Breast epithelium (tissue), 4 donors: ENCODE data around the gene CFAP97D2. TPM values are rescaled to one million over a fixed set of nuclear protein-coding genes. Genes with fewer than 3 reads are reported as not detected.
"Not testable (repeated sequence)": the region's sequence is repeated elsewhere in the genome, so short reads cannot be mapped to it uniquely, and the experiment has no call there.

ENCODE experiments used
- DNase-seq, 2 donors: peaks; one replicate each; pipeline ENCODE4 v3.0.0-alpha.2; 2019; ENCODE audit warnings: low spot score in 2 of 2
- H3K27ac ChIP-seq, 2 donors: fragments of 200-600 bp; sonication (generic) in 1 of 2; one replicate each; pipeline ENCODE4 v1.5.1; 2016 to 2019; ENCODE audit warnings: mild to moderate bottlenecking in 1 of 2
- H3K27me3 ChIP-seq, 2 donors: fragments of 200-600 bp; sonication (generic) in 1 of 2; one replicate each; pipeline versions ENCODE4 v1.5.1 to v1.6.0; 2017 to 2019; ENCODE audit warnings: control low read depth in 1 of 2, mild to moderate bottlenecking in 1 of 2
- H3K36me3 ChIP-seq: fragments of 200-600 bp; one replicate; pipeline ENCODE4 v1.5.1; 2019
- H3K4me1 ChIP-seq, 2 donors: fragments of 200-600 bp; sonication (generic); one replicate each; pipeline ENCODE4 v1.5.1; 2016 to 2019; ENCODE audit warnings: control low read depth in 1 of 2
- H3K4me3 ChIP-seq, 3 donors: fragments of 200-600 bp; sonication (generic); 1 replicate in 2 of 3; 2 replicates in 1 of 3; pipeline ENCODE4 v1.5.1; 2016 to 2019; ENCODE audit warnings: mild to moderate bottlenecking in 3 of 3, moderate library complexity in 2 of 3
- H3K9me3 ChIP-seq, 2 donors: fragments of 200-600 bp; sonication (generic) in 1 of 2; one replicate each; pipeline ENCODE4 v1.5.1; 2016 to 2019; ENCODE audit warnings: control low read depth in 1 of 2
- POLR2A ChIP-seq: fragments of 450-650 bp; IDR thresholded peaks from one replicate; pipeline ENCODE4 v1.6.1; 2016; ENCODE audit warnings: antibody characterized with exemption, mild to moderate bottlenecking, moderate library complexity
- POLR2AphosphoS5 ChIP-seq, 3 donors: sonication (generic); formaldehyde crosslinking; IDR thresholded peaks; one replicate each; pipeline ENCODE4 v1.6.1; 2017; ENCODE audit warnings: antibody characterized with exemption in 3 of 3
- intact Hi-C: fragments of 100-400 bp; cut with DNase I; formaldehyde crosslinking; loops from one replicate; pipeline ENCODE4 v1.15.1; 2023; ENCODE audit warnings: low total_unique reads
- total RNA-seq, 3 donors: library from RNA; depleted of rRNA; stranded (reverse); fragments of >200 nt; gene quantifications; one replicate each; pipeline ENCODE4 v1.1.0, GENCODE V29; 2016
- TF ChIP-seq, protein P1 (sequence below), 3 donors: fragments of 450-650 bp; IDR thresholded peaks; one replicate each; pipeline ENCODE4 v1.5.1; 2016 to 2017; ENCODE audit warnings: antibody characterized with exemption in 3 of 3, mild to moderate bottlenecking in 3 of 3, moderate library complexity in 3 of 3

The CFAP97D2 gene
- total RNA-seq, 3 donors from 2014 or later, result not detected

DNA sequence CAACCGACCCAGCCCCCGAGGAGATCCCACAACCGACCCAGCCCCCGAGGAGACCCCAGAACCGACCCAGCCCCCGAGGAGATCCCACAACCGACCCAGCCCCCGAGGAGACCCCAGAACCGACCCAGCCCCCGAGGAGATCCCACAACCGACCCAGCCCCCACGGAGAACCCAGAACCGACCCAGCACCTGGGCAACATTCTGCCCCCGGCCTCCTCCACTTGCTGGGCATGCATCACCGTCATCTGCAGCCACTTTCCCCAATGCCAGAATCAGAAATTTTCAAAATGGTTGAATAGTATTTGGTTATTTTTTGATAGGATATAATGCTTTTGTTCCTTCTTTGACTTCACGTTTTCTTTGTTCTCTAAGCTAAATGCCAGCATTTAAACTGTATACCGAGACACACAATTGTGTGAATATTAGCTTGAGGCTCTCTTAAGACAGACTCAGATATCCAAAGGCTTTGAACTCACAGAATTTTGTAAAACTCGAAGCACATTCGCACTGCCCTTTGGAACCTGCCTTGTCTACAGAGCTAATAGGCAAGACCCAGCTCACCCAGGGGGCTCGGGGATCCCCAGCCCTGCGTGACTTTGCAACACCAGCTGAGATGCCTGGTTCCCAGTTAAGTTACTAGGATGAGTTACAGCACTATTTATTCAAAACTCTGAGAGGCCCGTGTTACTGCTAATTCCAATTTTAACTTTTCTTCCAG lies 31.1 kb upstream of the CFAP97D2 start:
- H3K4me3 ChIP-seq, result no peak overlapping the region
- intact Hi-C loops, result loop anchor here (2.0 kb wide), 1 partner anchor 29 kb away; no protein-coding TSS in a partner anchor
- no peaks in the 10 kb centered on the region for H3K27me3 ChIP-seq
- no peaks in the 10 kb centered on the region for H3K36me3 ChIP-seq
- H3K27ac ChIP-seq, result no peak overlapping the region
- no peak for DNase-seq
- H3K9me3 ChIP-seq, result no peaks in the 10 kb centered on the region
- peaks cover 0 to 6% of the 10 kb centered on the region in 2 donors for H3K4me1 ChIP-seq
- TF ChIP-seq, protein P1, sequence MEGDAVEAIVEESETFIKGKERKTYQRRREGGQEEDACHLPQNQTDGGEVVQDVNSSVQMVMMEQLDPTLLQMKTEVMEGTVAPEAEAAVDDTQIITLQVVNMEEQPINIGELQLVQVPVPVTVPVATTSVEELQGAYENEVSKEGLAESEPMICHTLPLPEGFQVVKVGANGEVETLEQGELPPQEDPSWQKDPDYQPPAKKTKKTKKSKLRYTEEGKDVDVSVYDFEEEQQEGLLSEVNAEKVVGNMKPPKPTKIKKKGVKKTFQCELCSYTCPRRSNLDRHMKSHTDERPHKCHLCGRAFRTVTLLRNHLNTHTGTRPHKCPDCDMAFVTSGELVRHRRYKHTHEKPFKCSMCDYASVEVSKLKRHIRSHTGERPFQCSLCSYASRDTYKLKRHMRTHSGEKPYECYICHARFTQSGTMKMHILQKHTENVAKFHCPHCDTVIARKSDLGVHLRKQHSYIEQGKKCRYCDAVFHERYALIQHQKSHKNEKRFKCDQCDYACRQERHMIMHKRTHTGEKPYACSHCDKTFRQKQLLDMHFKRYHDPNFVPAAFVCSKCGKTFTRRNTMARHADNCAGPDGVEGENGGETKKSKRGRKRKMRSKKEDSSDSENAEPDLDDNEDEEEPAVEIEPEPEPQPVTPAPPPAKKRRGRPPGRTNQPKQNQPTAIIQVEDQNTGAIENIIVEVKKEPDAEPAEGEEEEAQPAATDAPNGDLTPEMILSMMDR (IDR thresholded peaks at IDR 0.05), result no peak
- TF ChIP-seq POLR2A (no peak), POLR2AphosphoS5 (IDR thresholded peaks at IDR 0.05) (no peak)

DNA sequence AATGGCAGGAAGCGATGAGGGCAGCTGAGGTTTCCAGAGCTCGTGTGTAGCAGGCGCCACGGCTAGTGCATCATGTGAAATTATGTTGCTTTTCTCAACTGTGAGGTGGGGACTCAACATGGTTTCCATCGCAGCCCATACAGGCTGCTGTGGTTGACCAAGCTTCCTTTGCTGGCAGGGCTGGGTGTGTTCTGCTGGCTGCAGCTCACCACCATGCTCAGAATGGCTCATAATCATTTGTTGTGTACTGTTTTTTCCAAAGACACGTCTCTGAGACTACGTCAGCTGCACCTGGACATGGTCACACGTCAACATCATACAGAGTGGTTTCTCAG lies 30.6 kb upstream of the CFAP97D2 start:
- no peak overlapping the region for H3K27ac ChIP-seq
- no peak for TF ChIP-seq POLR2AphosphoS5 (IDR thresholded peaks at IDR 0.05)
- H3K27me3 ChIP-seq, result no peaks in the 10 kb centered on the region
- H3K36me3 ChIP-seq, result no peaks in the 10 kb centered on the region
- H3K9me3 ChIP-seq, result no peaks in the 10 kb centered on the region
- intact Hi-C loops, result no loop called here
- no peak overlapping the region for H3K4me3 ChIP-seq
- no peak for DNase-seq
- H3K4me1 ChIP-seq, result peaks cover 0 to 6% of the 10 kb centered on the region in 2 donors

DNA sequence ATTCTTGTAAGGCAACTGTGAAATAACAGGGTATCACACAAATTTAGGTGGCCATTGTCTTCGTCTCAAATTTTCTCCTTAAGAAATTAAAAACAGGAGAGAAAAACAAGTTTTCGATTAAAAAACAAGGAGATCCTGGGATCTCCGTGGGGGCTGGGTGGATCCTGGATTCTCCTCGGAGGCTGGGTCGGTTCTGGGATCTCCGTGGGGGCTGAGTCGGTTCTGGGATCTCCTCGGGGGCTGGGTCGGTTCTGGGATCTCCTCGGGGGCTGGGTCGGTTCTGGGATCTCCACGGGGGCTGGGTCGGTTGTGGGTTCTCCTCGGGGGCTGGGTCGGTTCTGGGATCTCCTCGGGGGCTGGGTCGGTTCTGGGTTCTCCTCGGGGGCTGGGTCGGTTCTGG lies 30.2 kb upstream of the CFAP97D2 start:
- H3K36me3 ChIP-seq, H3K27me3 ChIP-seq, H3K4me3 ChIP-seq, DNase-seq, H3K27ac ChIP-seq, H3K4me1 ChIP-seq, H3K9me3 ChIP-seq, intact Hi-C loops: not testable (repeated sequence)

DNA sequence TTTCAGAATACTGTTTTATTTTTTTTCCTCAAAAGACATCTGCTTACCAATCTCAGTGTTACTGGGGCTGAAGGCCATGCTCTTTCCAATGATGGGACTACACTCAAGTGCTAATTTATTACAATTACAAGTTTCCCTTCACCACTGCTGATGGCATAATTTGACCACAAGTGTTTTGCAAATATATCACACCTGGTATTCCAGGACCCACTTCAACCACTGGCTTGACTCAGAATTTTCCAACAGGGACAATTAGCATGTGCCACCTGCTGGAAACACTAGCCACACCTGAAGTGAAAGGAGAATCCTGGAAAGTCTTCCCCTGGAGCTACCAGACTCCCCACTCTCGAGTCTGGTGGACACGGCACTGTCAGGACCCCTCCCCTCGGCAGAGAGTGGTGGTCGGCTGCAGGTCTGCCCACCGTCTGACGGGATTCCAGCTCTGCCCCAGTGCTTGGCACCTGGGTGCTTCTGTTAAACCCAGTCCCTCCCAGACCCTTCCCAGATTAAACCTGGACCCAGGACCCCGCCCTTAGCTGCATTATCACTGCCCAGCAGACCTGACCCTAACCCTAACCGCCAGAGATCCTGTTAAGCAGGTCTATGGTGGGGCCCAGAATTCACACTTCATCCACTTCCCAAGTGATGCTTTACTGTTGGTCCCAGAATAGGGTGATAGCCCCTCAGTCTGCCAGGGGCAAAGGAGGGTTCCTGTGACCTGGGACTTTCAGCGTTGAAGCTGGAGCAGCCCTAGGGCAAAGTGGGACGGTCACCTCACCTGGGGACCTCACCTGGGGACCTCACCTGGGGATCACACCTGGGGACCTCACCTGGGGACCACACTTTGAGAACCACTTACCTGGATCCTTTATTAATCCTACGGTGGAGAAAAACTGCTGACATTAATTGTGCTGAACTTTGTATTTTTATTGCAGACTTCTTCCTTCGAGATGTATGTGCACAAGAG lies 29.0 kb upstream of the CFAP97D2 start:
- TF ChIP-seq POLR2AphosphoS5 (IDR thresholded peaks at IDR 0.05) (no peak), POLR2A (no peak)
- TF ChIP-seq, protein P1 (IDR thresholded peaks at IDR 0.05), result no peak
- no peak overlapping the region for H3K4me3 ChIP-seq
- peaks cover 0 to 6% of the 10 kb centered on the region in 2 donors for H3K4me1 ChIP-seq
- no peaks in the 10 kb centered on the region for H3K36me3 ChIP-seq
- H3K9me3 ChIP-seq, result no peaks in the 10 kb centered on the region
- H3K27me3 ChIP-seq, result no peaks in the 10 kb centered on the region
- intact Hi-C loops, result no loop called here
- peak overlapping the region in 1 of 2 donors; percentile 3 for H3K27ac ChIP-seq
- DNase-seq, result no peak

DNA sequence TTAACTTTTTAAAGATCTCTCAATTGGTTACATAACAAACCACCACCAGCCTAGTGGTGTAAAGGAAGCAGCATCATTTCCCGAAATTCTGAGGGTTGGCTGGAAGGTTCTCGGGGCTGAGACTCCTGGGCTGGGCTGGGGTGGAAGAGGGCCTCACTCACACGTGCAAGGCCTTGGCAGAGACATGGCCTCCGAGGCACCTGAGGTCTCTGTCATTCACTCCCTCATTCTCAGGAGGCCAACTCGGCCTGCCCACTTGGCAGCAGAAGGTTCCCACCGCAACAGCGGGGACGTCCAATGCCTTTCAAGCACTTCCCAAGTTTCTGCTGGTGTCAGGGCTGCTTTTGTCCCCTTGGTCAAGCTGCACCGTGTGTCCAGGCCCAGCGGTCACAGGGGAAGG lies 28.0 kb upstream of the CFAP97D2 start:
- TF ChIP-seq POLR2A (no peak), POLR2AphosphoS5 (IDR thresholded peaks at IDR 0.05) (no peak)
- TF ChIP-seq, protein P1 (IDR thresholded peaks at IDR 0.05), result no peak
- Histone ChIP-seq H3K9me3 (no peaks in the 10 kb centered on the region), H3K4me1 (peaks cover 0 to 6% of the 10 kb centered on the region in 2 donors), H3K4me3 (peak overlapping the region in 1 of 3 donors; percentile 35), H3K27ac (peak overlapping the region; percentile 65 to 88), H3K36me3 (no peaks in the 10 kb centered on the region), H3K27me3 (no peaks in the 10 kb centered on the region)
- intact Hi-C loops, result no loop called here
- no peak for DNase-seq
